DND-41 (cell line): Measurements from ENCODE around the gene GNB3.

Experiments
- EZH2 ChIP-seq: IDR thresholded peaks from 3 replicates; pipeline ENCODE4 v1.6.1; 2012; ENCODE audit warnings: borderline replicate concordance, low read depth, mild to moderate bottlenecking, moderate library complexity, low read length, inconsistent platforms; ENCODE audit not compliant: severe bottlenecking
- TF ChIP-seq, protein P1 (sequence below): IDR thresholded peaks from 2 replicates; pipeline ENCODE4 v1.5.1; 2012; ENCODE audit warnings: borderline replicate concordance, low read length, moderate library complexity, mild to moderate bottlenecking; ENCODE audit not compliant: poor library complexity, severe bottlenecking; ENCODE audit errors: extremely low read depth

- TF ChIP-seq, protein P1, sequence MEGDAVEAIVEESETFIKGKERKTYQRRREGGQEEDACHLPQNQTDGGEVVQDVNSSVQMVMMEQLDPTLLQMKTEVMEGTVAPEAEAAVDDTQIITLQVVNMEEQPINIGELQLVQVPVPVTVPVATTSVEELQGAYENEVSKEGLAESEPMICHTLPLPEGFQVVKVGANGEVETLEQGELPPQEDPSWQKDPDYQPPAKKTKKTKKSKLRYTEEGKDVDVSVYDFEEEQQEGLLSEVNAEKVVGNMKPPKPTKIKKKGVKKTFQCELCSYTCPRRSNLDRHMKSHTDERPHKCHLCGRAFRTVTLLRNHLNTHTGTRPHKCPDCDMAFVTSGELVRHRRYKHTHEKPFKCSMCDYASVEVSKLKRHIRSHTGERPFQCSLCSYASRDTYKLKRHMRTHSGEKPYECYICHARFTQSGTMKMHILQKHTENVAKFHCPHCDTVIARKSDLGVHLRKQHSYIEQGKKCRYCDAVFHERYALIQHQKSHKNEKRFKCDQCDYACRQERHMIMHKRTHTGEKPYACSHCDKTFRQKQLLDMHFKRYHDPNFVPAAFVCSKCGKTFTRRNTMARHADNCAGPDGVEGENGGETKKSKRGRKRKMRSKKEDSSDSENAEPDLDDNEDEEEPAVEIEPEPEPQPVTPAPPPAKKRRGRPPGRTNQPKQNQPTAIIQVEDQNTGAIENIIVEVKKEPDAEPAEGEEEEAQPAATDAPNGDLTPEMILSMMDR, result no peak
- no peak for TF ChIP-seq EZH2
Observed at GRCh38 chr12:6817662-6818157, 23.0 kb upstream of the GNB3 start.
